H1 (cell line): Measurements from ENCODE around the gene IGFBP1. TPM values are rescaled to one million over a fixed set of nuclear protein-coding genes. Genes with fewer than 3 reads are reported as not detected.

Experiments used
- CTCF ChIA-PET: fragments of 300-600 bp; sonication (Branson Sonifier 250); formaldehyde crosslinking; loops from one replicate; lab custom pipeline; 2021; ENCODE audit not compliant: partially characterized antibody; lab: Charles Lee
- POLR2A ChIA-PET: fragments of 300-600 bp; sonication (Branson Sonifier 250); formaldehyde crosslinking; loops from one replicate; lab custom pipeline; 2021; ENCODE audit warnings: inconsistent platforms; ENCODE audit not compliant: partially characterized antibody; lab: Charles Lee
- DNase-seq, 2 experiments: peaks; one replicate each; pipeline versions ENCODE4 v3.0.0 to v3.0.0-alpha.2; 2010 to 2022; ENCODE audit warnings: low spot score in 2 of 2, low read depth in 1 of 2, mixed read lengths in 1 of 2
- FAIRE-seq: peaks from 2 replicates; lab custom pipeline; 2011; peaks lifted over from hg19 to GRCh38; lab: Jason Lieb, UNC
- H2AFZ ChIP-seq: 2 replicates; pipeline ENCODE4 v1.8.1; 2012; ENCODE audit warnings: low read length, inconsistent platforms
- H2AK5ac ChIP-seq: 2 replicates; pipeline ENCODE4 v1.6.1; 2013; ENCODE audit warnings: low read depth, low read length
- H2BK120ac ChIP-seq: replicated peaks from 2 replicates; pipeline ENCODE3; 2013; ENCODE audit warnings: low read depth, low read length, inconsistent platforms
- H2BK12ac ChIP-seq: 2 replicates; pipeline ENCODE4 v1.6.1; 2013; ENCODE audit warnings: low read depth, low read length
- H2BK15ac ChIP-seq: 2 replicates; pipeline ENCODE4 v1.6.1; 2013; ENCODE audit warnings: low read length
- H2BK20ac ChIP-seq: 2 replicates; pipeline ENCODE4 v1.6.1; 2013; ENCODE audit warnings: low read length
- H2BK5ac ChIP-seq: 2 replicates; pipeline ENCODE4 v1.6.1; 2013; ENCODE audit warnings: low read depth, low read length
- H3K14ac ChIP-seq: 2 replicates; pipeline ENCODE4 v1.6.1; 2013; ENCODE audit warnings: inconsistent platforms; ENCODE audit not compliant: insufficient read length
- H3K18ac ChIP-seq: 2 replicates; pipeline ENCODE4 v1.6.1; 2013; ENCODE audit warnings: low read length; ENCODE audit errors: extremely low read depth
- H3K23ac ChIP-seq: 2 replicates; pipeline ENCODE4 v1.6.1; 2013; ENCODE audit warnings: inconsistent platforms; ENCODE audit not compliant: insufficient read length
- H3K23me2 ChIP-seq: 2 replicates; pipeline ENCODE4 v1.6.1; 2013; ENCODE audit warnings: low read depth, low read length
- H3K27ac ChIP-seq: 2 replicates; pipeline ENCODE4 v1.6.1; 2011; ENCODE audit warnings: low read depth, low read length, inconsistent platforms
- H3K27me3 ChIP-seq, 4 experiments: replicated peaks in 1 of 4; 1 replicate in 1 of 4; 2 replicates in 3 of 4; pipeline versions ENCODE4 v1.6.1 to v1.8.1; 2011 to 2013; ENCODE audit warnings: low read length in 3 of 4, mild to moderate bottlenecking in 3 of 4, inconsistent platforms in 2 of 4, mixed read lengths in 2 of 4, moderate library complexity in 1 of 4; ENCODE audit not compliant: control insufficient read depth in 3 of 4, insufficient read depth in 3 of 4; ENCODE audit errors: extremely low read depth in 1 of 4
- H3K36me3 ChIP-seq, 4 experiments: 2 replicates each; pipeline versions ENCODE4 v1.6.1 to v1.8.1; 2011 to 2013; ENCODE audit warnings: mild to moderate bottlenecking in 4 of 4, low read length in 3 of 4, moderate library complexity in 2 of 4, control low read depth in 1 of 4, inconsistent platforms in 1 of 4; ENCODE audit not compliant: insufficient read depth in 4 of 4, control insufficient read depth in 2 of 4
- H3K4ac ChIP-seq: replicated peaks from 2 replicates; pipeline ENCODE3; 2013; ENCODE audit warnings: low read length, low read depth, mixed read lengths, inconsistent platforms; ENCODE audit not compliant: insufficient read length
- H3K4me1 ChIP-seq, 4 experiments: replicated peaks in 1 of 4; 1 replicate in 1 of 4; 2 replicates in 3 of 4; pipeline versions ENCODE4 v1.6.1 to v1.8.1; 2011 to 2013; ENCODE audit warnings: low read length in 3 of 4, inconsistent platforms in 2 of 4, mixed read lengths in 1 of 4; ENCODE audit not compliant: insufficient read depth in 4 of 4, control insufficient read depth in 3 of 4
- H3K4me2 ChIP-seq, 2 experiments: 2 replicates each; pipeline versions ENCODE4 v1.6.1 to v1.8.1; 2011 to 2013; ENCODE audit warnings: low read depth in 2 of 2, low read length in 2 of 2, control low read depth in 1 of 2, inconsistent platforms in 1 of 2, mild to moderate bottlenecking in 1 of 2; ENCODE audit not compliant: insufficient read depth in 1 of 2
- H3K4me3 ChIP-seq, 4 experiments: fragments of 200-600, 300-600 bp in 1 of 4; sonication (generic), shearing (Covaris generic), sonication (Bioruptor Twin) in 1 of 4; 2 replicates each; pipeline versions ENCODE4 v1.5.1 to v1.8.1; 2011 to 2016; ENCODE audit warnings: low read length in 4 of 4, low read depth in 3 of 4, control low read depth in 2 of 4, inconsistent platforms in 2 of 4, mild to moderate bottlenecking in 2 of 4, mixed read lengths in 1 of 4, moderate library complexity in 1 of 4; ENCODE audit not compliant: insufficient read depth in 2 of 4; ENCODE audit errors: extremely low read depth in 1 of 4
- H3K56ac ChIP-seq: replicated peaks from 2 replicates; pipeline ENCODE3; 2013; ENCODE audit warnings: low read depth, mild to moderate bottlenecking, mixed read lengths, low read length, inconsistent platforms; ENCODE audit not compliant: insufficient read length
- H3K79me1 ChIP-seq: 2 replicates; pipeline ENCODE4 v1.6.1; 2013; ENCODE audit warnings: low read depth, low read length, control low read depth
- H3K79me2 ChIP-seq, 2 experiments: 2 replicates each; pipeline versions ENCODE4 v1.6.1 to v1.8.1; 2012 to 2013; ENCODE audit warnings: low read length in 2 of 2, mild to moderate bottlenecking in 2 of 2, inconsistent platforms in 1 of 2; ENCODE audit not compliant: insufficient read depth in 2 of 2, control insufficient read depth in 1 of 2
- H3K9ac ChIP-seq, 4 experiments: replicated peaks in 1 of 4; 1 replicate in 1 of 4; 2 replicates in 3 of 4; pipeline versions ENCODE4 v1.6.1 to v1.8.1; 2011 to 2013; ENCODE audit warnings: low read depth in 3 of 4, low read length in 3 of 4, control low read depth in 2 of 4, mild to moderate bottlenecking in 2 of 4, moderate library complexity in 2 of 4, inconsistent platforms in 1 of 4; ENCODE audit errors: extremely low read depth in 1 of 4
- H3K9me3 ChIP-seq, 2 experiments: 2 replicates each; pipeline versions ENCODE4 v1.6.1 to v1.8.1; 2012 to 2013; ENCODE audit warnings: mild to moderate bottlenecking in 2 of 2, moderate library complexity in 2 of 2, control low read depth in 1 of 2, inconsistent platforms in 1 of 2, low read depth in 1 of 2, low read length in 1 of 2, mixed read lengths in 1 of 2; ENCODE audit not compliant: insufficient read depth in 2 of 2
- H4K20me1 ChIP-seq, 2 experiments: replicated peaks in 1 of 2; 2 replicates each; pipeline versions ENCODE3 to v1.8.1; 2011 to 2013; ENCODE audit warnings: inconsistent platforms in 2 of 2, low read length in 2 of 2, mild to moderate bottlenecking in 1 of 2; ENCODE audit not compliant: insufficient read depth in 2 of 2, control insufficient read depth in 1 of 2
- H4K5ac ChIP-seq: 2 replicates; pipeline ENCODE4 v1.6.1; 2013; ENCODE audit warnings: low read length, low read depth, mixed read lengths, inconsistent platforms; ENCODE audit not compliant: insufficient read length
- H4K8ac ChIP-seq: 2 replicates; pipeline ENCODE4 v1.8.0; 2013; ENCODE audit warnings: mild to moderate bottlenecking, moderate library complexity, low read length, inconsistent platforms; ENCODE audit not compliant: insufficient read depth; ENCODE audit errors: extremely low read depth
- H4K91ac ChIP-seq: replicated peaks from 2 replicates; pipeline ENCODE3; 2013; ENCODE audit warnings: low read length, mixed read lengths, inconsistent platforms; ENCODE audit not compliant: insufficient read length
- ASH2L ChIP-seq: fragments of 200-600, 300-600 bp; sonication (generic); IDR thresholded peaks from one replicate; pipeline ENCODE4 v1.7.1; 2017; ENCODE audit warnings: low read length
- BCL11A ChIP-seq, 2 experiments: IDR thresholded peaks; one replicate each; pipeline ENCODE4 v1.6.1; 2011; ENCODE audit warnings: low read depth in 2 of 2, low read length in 2 of 2, mild to moderate bottlenecking in 2 of 2
- CHD1 ChIP-seq: IDR thresholded peaks from 2 replicates; pipeline ENCODE4 v1.6.1; 2012; ENCODE audit warnings: low read depth, low read length, improper control_type of control experiment
- CTBP2 ChIP-seq: IDR thresholded peaks from 2 replicates; pipeline ENCODE4 v1.7.0; 2011; ENCODE audit warnings: borderline replicate concordance, mild to moderate bottlenecking, moderate library complexity, mixed read lengths, low read length; ENCODE audit not compliant: insufficient read depth, insufficient read length
- KDM1A ChIP-seq: fragments of 200-600, 300-600 bp; sonication (generic); IDR thresholded peaks from 2 replicates; pipeline ENCODE4 v1.7.1; 2016; ENCODE audit warnings: mild to moderate bottlenecking, low read length, borderline replicate concordance
- POLR2A ChIP-seq, 2 experiments: IDR thresholded peaks; 1 replicate in 1 of 2; 2 replicates in 1 of 2; pipeline ENCODE4 v1.6.1; 2011; ENCODE audit warnings: low read depth in 2 of 2, low read length in 2 of 2, mild to moderate bottlenecking in 2 of 2; ENCODE audit errors: control extremely low read depth in 1 of 2
- RBBP5 ChIP-seq: IDR thresholded peaks from 2 replicates; pipeline ENCODE4 v1.7.1; 2012; ENCODE audit warnings: low read depth, mild to moderate bottlenecking, inconsistent platforms, low read length, moderate library complexity, borderline replicate concordance
- SIX5 ChIP-seq: IDR thresholded peaks from 2 replicates; pipeline ENCODE4 v1.6.1; 2011; ENCODE audit warnings: mild to moderate bottlenecking, low read depth, low read length
- SP4 ChIP-seq: IDR thresholded peaks from 2 replicates; pipeline ENCODE4 v1.6.1; 2012; ENCODE audit warnings: low read length, inconsistent platforms
- WGBS, 2 experiments: shearing (Covaris generic) in 1 of 2; methylation state at CpG; one replicate each; pipeline versions ENCODE4 v1.1.6 to v1.1.7; 2013 to 2015; ENCODE audit warnings: low lambda C conversion rate in 2 of 2, mixed read lengths in 2 of 2, inconsistent platforms in 1 of 2, low coverage in 1 of 2, missing lambda C conversion rate in 1 of 2; ENCODE audit not compliant: insufficient replicate concordance in 2 of 2, insufficient coverage in 1 of 2, insufficient read length in 1 of 2; ENCODE audit errors: extremely low coverage in 1 of 2, missing lambda C conversion rate in 1 of 2; 5-methylcytosine and 5-hydroxymethylcytosine counted together
- polyA plus RNA-seq, 7 experiments: library from polyadenylated mRNA; depleted of rRNA in 3 of 7; stranded (reverse) in 5 of 7; unstranded in 2 of 7; fragments of >200 nt in 5 of 7; fragments of 200-250 nt in 2 of 7; gene quantifications; 1 replicate in 5 of 7; 2 replicates in 1 of 7; 4 replicates in 1 of 7; pipeline versions ENCODE4 v1.2.1 to v1.2.3, GENCODE V29; 2011 to 2013; ENCODE audit warnings: missing spikeins in 2 of 7, mixed read lengths in 2 of 7
- total RNA-seq: library from RNA; stranded (reverse); fragmentation: NEBNext Ultra II Directional; extraction: Animal tissue kit (Norgen Biotek cat#: 25700); gene quantifications from 2 replicates; pipeline ENCODE4 v1.2.1, GENCODE V29; 2021

The IGFBP1 gene
- total and polyA plus RNA-seq, 2 of the 8 experiments (the other 6 are each of a cell fraction or from before 2014, with no cell fraction given), result not detected

DNA sequence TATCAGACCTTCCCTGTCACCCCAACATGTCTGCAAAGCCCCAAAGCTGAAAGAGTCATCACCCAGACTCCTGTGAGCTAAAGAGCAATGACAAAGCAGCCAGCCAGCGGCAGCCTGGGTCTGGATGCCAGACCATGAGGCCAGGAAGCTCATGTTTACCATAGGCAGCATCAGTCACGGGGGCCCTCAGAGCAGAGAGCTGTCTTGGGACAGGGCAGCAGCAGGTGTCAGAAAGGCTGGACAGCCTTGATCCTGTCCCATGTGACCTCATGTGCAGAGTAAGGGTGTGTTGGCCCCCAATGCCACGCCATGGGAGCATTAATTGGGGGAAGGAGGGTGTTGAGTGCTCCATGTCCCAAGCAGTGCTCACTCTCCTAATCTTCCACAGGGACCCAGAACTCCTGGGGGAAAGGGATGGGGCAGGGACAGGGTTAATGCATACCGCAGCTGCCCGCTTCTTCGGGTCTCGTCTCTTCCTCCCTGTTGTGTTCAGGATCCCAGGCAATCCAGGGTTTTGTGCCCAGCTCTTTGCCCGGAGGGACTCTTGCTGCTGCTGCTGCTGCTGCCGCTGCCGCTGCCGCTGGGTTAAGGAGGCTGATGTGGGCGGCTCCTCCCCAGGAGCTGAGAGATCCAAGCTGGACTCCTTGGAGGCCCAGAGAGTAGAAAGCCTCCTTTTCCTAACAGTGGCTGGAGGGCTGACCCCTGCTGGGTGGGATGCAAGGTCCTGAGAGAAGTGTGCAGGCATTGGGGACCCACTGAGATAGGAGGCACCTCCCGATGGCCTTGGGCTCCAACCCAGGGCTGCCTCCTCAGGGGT is 22.5 kb upstream of the IGFBP1 start:
- Histone ChIP-seq H4K8ac (no peak overlapping the region), H3K36me3 (no peaks in the 10 kb centered on the region), H3K14ac (no peak overlapping the region), H3K23ac (no peak overlapping the region), H2AFZ (no peak overlapping the region), H3K79me2 (no peaks in the 10 kb centered on the region), H3K18ac (no peak overlapping the region), H4K91ac (no peak overlapping the region), H2BK20ac (no peak overlapping the region), H4K20me1 (no peaks in the 10 kb centered on the region), H3K4ac (no peak overlapping the region), H2BK5ac (no peak overlapping the region), H3K9ac (no peak overlapping the region), H3K23me2 (no peaks in the 10 kb centered on the region), H3K56ac (no peak overlapping the region), H3K9me3 (no peaks in the 10 kb centered on the region), H3K27ac (no peak overlapping the region), H3K4me1 (no peaks in the 10 kb centered on the region), H2AK5ac (no peak overlapping the region), H2BK15ac (no peak overlapping the region), H3K4me3 (no peak overlapping the region), H3K27me3 (no peaks in the 10 kb centered on the region), H2BK12ac (no peak overlapping the region), H3K4me2 (no peak overlapping the region), H4K5ac (no peak overlapping the region), H2BK120ac (no peak overlapping the region), H3K79me1 (no peaks in the 10 kb centered on the region)
- ChIA-PET CTCF (interaction anchor here (0.8 to 1.7 kb wide), 7 partner anchors 8 to 1299 kb away, joined by 3 to 5 read pairs (median 3); no protein-coding TSS in a partner anchor), POLR2A (no interaction called here)
- FAIRE-seq, result no peak
- WGBS, 2 experiments, result 84% methylated on average over 13 of the region's 13 CpGs; no CpG with 5 or more reads in 1 of the 2 experiments
- no peak for DNase-seq
- TF ChIP-seq RBBP5 (no peak), SIX5 (no peak), KDM1A (no peak), CTBP2 (no peak), BCL11A (IDR thresholded peaks at IDR 0.05; ENCODE audit: low read depth in 2 of 2, low read length in 2 of 2) (no peak), SP4 (no peak), POLR2A (IDR thresholded peaks at IDR 0.05; ENCODE audit: control extremely low read depth in 1 of 2, low read depth in 2 of 2, low read length in 2 of 2) (no peak), ASH2L (no peak), CHD1 (no peak)
